Thyroid gland (tissue), 4 donors: ENCODE measurements around the gene TAF8.

ENCODE experiments used
- CTCF ChIP-seq, 6 experiments: fragments of 200-600 bp in 3 of 6; fragments of 450-650 bp in 3 of 6; sonication (generic) in 3 of 6; IDR thresholded peaks; one replicate each; pipeline ENCODE4 v1.5.1; 2016 to 2019; ENCODE audit warnings: antibody characterized with exemption in 6 of 6, mild to moderate bottlenecking in 2 of 6, inconsistent platforms in 1 of 6, moderate library complexity in 1 of 6
- POLR2A ChIP-seq, 2 donors: fragments of 450-650 bp; IDR thresholded peaks; one replicate each; pipeline ENCODE4 v1.6.1; 2017; ENCODE audit warnings: antibody characterized with exemption in 2 of 2, mild to moderate bottlenecking in 2 of 2, moderate library complexity in 1 of 2

GRCh38 chr6:42017021-42017643, 33.2 kb upstream of the TAF8 start:
- TF ChIP-seq CTCF (IDR thresholded peaks at IDR 0.05), result no peak
- TF ChIP-seq POLR2A (IDR thresholded peaks at IDR 0.05), result no peak
